GM23338 (cell line): ENCODE measurements around the gene APLN. TPM values are rescaled to one million over a fixed set of nuclear protein-coding genes. Genes with fewer than 3 reads are reported as not detected.
A peak's percentile ranks its signal among the peaks of the same experiment; 100 is the strongest.

Experiments used
- ATAC-seq: fragments of 200-7000 bp; cut with Tn5 transposase; 3 replicates; pipeline ENCODE4 v1.9.1; 2020
- DNase-seq: peaks from one replicate; pipeline ENCODE4 v3.0.0-alpha.2; 2015; ENCODE audit warnings: low spot score
- H2AFZ ChIP-seq: fragments of 200-600 bp; sonication (generic); 2 replicates; pipeline ENCODE4 v1.8.0; 2016; ENCODE audit warnings: antibody characterized with exemption, mild to moderate bottlenecking, moderate library complexity
- H3F3A ChIP-seq: fragments of 200-600 bp; sonication (generic); replicated peaks from 2 replicates; pipeline ENCODE4 v1.8.0; 2017; ENCODE audit warnings: antibody characterized with exemption, mixed run types, low read depth
- H3K27ac ChIP-seq: fragments of 200-600 bp; sonication (generic); 2 replicates; pipeline ENCODE4 v1.6.1; 2016; ENCODE audit warnings: low read depth
- H3K27me3 ChIP-seq: fragments of 200-600 bp; sonication (generic); 2 replicates; pipeline ENCODE4 v1.8.0; 2016; ENCODE audit warnings: mild to moderate bottlenecking, mixed run types, moderate library complexity; ENCODE audit not compliant: insufficient read depth
- H3K36me3 ChIP-seq: fragments of 200-600 bp; sonication (generic); 2 replicates; pipeline ENCODE4 v1.8.0; 2016; ENCODE audit warnings: mild to moderate bottlenecking; ENCODE audit not compliant: insufficient read depth
- H3K4me1 ChIP-seq: fragments of 200-600 bp; sonication (generic); 2 replicates; pipeline ENCODE4 v1.8.0; 2016; ENCODE audit warnings: mild to moderate bottlenecking, moderate library complexity; ENCODE audit not compliant: insufficient read depth
- H3K4me2 ChIP-seq: fragments of 200-600 bp; sonication (generic); 2 replicates; pipeline ENCODE4 v1.7.1; 2017; ENCODE audit warnings: mixed run types
- H3K4me3 ChIP-seq: fragments of 200-600 bp; sonication (generic); 2 replicates; pipeline ENCODE4 v1.6.1; 2016; ENCODE audit warnings: mixed run types
- H3K79me2 ChIP-seq: fragments of 200-600 bp; sonication (generic); replicated peaks from 2 replicates; pipeline ENCODE4 v1.8.0; 2017; ENCODE audit warnings: mild to moderate bottlenecking; ENCODE audit not compliant: insufficient read depth
- H3K9me2 ChIP-seq: fragments of 200-600 bp; sonication (generic); 2 replicates; pipeline ENCODE4 v1.8.0; 2017; ENCODE audit not compliant: insufficient read depth
- H4K20me1 ChIP-seq: fragments of 200-600 bp; sonication (generic); replicated peaks from 2 replicates; pipeline ENCODE4 v1.8.0; 2017; ENCODE audit warnings: mild to moderate bottlenecking; ENCODE audit not compliant: insufficient read depth
- H3K27ac Mint-ChIP-seq: 2 replicates; pipeline ENCODE4 v1.8.0; 2020; ENCODE audit warnings: inconsistent platforms, mild to moderate bottlenecking, moderate library complexity, mixed read lengths
- H3K27me3 Mint-ChIP-seq: 3 replicates; pipeline ENCODE4 v1.8.0; 2022; ENCODE audit warnings: low read depth, mild to moderate bottlenecking, moderate library complexity, mixed read lengths, inconsistent platforms; ENCODE audit not compliant: insufficient read depth, poor library complexity
- H3K36me3 Mint-ChIP-seq: 3 replicates; pipeline ENCODE4 v1.8.0; 2021; ENCODE audit warnings: low read depth, mild to moderate bottlenecking, inconsistent platforms, moderate library complexity, mixed read lengths
- H3K4me1 Mint-ChIP-seq: 3 replicates; pipeline ENCODE4 v1.8.0; 2020; ENCODE audit warnings: mild to moderate bottlenecking, inconsistent platforms, mixed read lengths
- H3K4me3 Mint-ChIP-seq: 3 replicates; pipeline ENCODE4 v1.8.0; 2021; ENCODE audit warnings: moderate library complexity, mild to moderate bottlenecking, inconsistent platforms, mixed read lengths
- H3K9me3 Mint-ChIP-seq: 3 replicates; pipeline ENCODE4 v1.8.0; 2020; ENCODE audit warnings: moderate library complexity, mild to moderate bottlenecking, inconsistent platforms, mixed read lengths
- CREB1 ChIP-seq: fragments of 250-450 bp; sonication (Bioruptor Pico); IDR thresholded peaks from 2 replicates; pipeline ENCODE4 v1.5.0; 2020; ENCODE audit warnings: low read depth, mild to moderate bottlenecking, moderate library complexity
- EZH2 ChIP-seq: fragments of 200-600 bp; sonication (generic); IDR thresholded peaks from one replicate; pipeline ENCODE4 v1.8.0; 2017; ENCODE audit warnings: antibody characterized with exemption, mild to moderate bottlenecking, low read depth; ENCODE audit not compliant: unreplicated experiment
- EZH2phosphoT487 ChIP-seq: fragments of 200-600 bp; sonication (generic); IDR thresholded peaks from one replicate; pipeline ENCODE4 v1.8.1; 2018; ENCODE audit warnings: antibody characterized with exemption; ENCODE audit not compliant: unreplicated experiment
- JUNB ChIP-seq: IDR thresholded peaks from one replicate; pipeline ENCODE4 v1.6.1; 2016; ENCODE audit warnings: antibody characterized with exemption; ENCODE audit not compliant: unreplicated experiment
- NANOG ChIP-seq: IDR thresholded peaks from 2 replicates; pipeline ENCODE4 v1.6.1; 2016; ENCODE audit warnings: antibody characterized with exemption, borderline replicate concordance
- POLR2AphosphoS5 ChIP-seq: IDR thresholded peaks from 2 replicates; pipeline ENCODE4 v1.6.1; 2016; ENCODE audit warnings: antibody characterized with exemption, low read depth
- REST ChIP-seq: IDR thresholded peaks from one replicate; pipeline ENCODE4 v1.6.1; 2018; ENCODE audit warnings: antibody characterized with exemption; ENCODE audit not compliant: unreplicated experiment
- STAT1 ChIP-seq: IDR thresholded peaks from one replicate; pipeline ENCODE4 v1.6.1; 2016; ENCODE audit warnings: antibody characterized with exemption; ENCODE audit not compliant: unreplicated experiment
- ZNF114 ChIP-seq: fragments of 250-450 bp; sonication (Bioruptor Pico); IDR thresholded peaks from 2 replicates; pipeline ENCODE4 v1.5.0; 2020; ENCODE audit warnings: mild to moderate bottlenecking, moderate library complexity
- ZNF331 ChIP-seq: fragments of 250-450 bp; sonication (Bioruptor Pico); IDR thresholded peaks from 2 replicates; pipeline ENCODE4 v1.5.0; 2020; ENCODE audit warnings: low read depth, mild to moderate bottlenecking, moderate library complexity
- polyA plus RNA-seq: library from polyadenylated mRNA; unstranded; fragments of >200 nt; fragmentation: Nextera tagmentation; extraction: Ambion mirVana; gene quantifications from 2 replicates; pipeline ENCODE4 v1.2.1, GENCODE V29; 2016
- total RNA-seq: library from RNA; depleted of rRNA; stranded (reverse); fragments of >200 nt; shearing (Covaris generic); gene quantifications from 2 replicates; pipeline ENCODE4 v1.2.3, GENCODE V29; 2014
- TF ChIP-seq, protein P1 (sequence below), 2 experiments: fragments of 200-600 bp in 1 of 2; sonication (generic) in 1 of 2; conservative IDR thresholded peaks; 2 replicates each; pipeline versions ENCODE4 v1.5.1 to v1.6.1; 2016 to 2017; ENCODE audit warnings: antibody characterized with exemption in 2 of 2, low read depth in 2 of 2, mild to moderate bottlenecking in 2 of 2, moderate library complexity in 1 of 2
- TF ChIP-seq, protein P2 (sequence below): fragments of 250-450 bp; sonication (Bioruptor Pico); IDR thresholded peaks from 2 replicates; pipeline ENCODE4 v1.5.0; 2020; ENCODE audit warnings: mild to moderate bottlenecking, moderate library complexity
- TF ChIP-seq, protein P3 (sequence below): IDR thresholded peaks from 2 replicates; pipeline ENCODE4 v1.6.1; 2016; ENCODE audit warnings: antibody characterized with exemption

The APLN gene
- total and polyA plus RNA-seq, 2 experiments from 2014 or later: 0.49 to 0.60 TPM

DNA sequence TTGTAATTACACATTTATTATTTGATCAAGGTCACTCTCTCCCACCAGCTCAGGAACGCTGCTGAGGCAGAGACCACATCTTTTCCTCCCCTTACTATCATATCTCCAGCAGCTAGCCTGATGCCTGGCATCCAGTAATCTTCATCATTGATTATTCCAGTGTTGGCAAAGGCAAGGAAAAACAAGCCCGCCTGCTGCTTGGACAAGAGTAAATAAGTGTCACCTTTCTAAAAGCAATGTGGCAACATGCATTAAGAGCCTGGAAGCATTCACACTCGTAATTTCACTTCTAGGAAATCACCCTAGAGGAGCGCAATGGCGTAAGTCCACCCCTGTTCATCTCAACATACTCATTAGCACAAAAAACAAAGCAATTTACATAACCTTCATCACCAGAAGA lies 54.8 kb downstream of the APLN start:
- H3K36me3 Mint-ChIP-seq: peaks cover 7% of the 10 kb centered on the region; the same call in 1 of the 3 replicates
- TF ChIP-seq POLR2AphosphoS5 (no peak), NANOG (no peak), ZNF114 (CRISPR knock-in tag) (no peak), EZH2phosphoT487 (no peak), JUNB (no peak), ZNF331 (CRISPR knock-in tag) (no peak), STAT1 (no peak), REST (no peak), EZH2 (no peak), CREB1 (CRISPR knock-in tag) (no peak)
- TF ChIP-seq, protein P1, sequence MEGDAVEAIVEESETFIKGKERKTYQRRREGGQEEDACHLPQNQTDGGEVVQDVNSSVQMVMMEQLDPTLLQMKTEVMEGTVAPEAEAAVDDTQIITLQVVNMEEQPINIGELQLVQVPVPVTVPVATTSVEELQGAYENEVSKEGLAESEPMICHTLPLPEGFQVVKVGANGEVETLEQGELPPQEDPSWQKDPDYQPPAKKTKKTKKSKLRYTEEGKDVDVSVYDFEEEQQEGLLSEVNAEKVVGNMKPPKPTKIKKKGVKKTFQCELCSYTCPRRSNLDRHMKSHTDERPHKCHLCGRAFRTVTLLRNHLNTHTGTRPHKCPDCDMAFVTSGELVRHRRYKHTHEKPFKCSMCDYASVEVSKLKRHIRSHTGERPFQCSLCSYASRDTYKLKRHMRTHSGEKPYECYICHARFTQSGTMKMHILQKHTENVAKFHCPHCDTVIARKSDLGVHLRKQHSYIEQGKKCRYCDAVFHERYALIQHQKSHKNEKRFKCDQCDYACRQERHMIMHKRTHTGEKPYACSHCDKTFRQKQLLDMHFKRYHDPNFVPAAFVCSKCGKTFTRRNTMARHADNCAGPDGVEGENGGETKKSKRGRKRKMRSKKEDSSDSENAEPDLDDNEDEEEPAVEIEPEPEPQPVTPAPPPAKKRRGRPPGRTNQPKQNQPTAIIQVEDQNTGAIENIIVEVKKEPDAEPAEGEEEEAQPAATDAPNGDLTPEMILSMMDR (conservative IDR thresholded peaks at IDR 0.05; ENCODE audit: low read depth in 2 of 2): no peak
- TF ChIP-seq, protein P2, sequence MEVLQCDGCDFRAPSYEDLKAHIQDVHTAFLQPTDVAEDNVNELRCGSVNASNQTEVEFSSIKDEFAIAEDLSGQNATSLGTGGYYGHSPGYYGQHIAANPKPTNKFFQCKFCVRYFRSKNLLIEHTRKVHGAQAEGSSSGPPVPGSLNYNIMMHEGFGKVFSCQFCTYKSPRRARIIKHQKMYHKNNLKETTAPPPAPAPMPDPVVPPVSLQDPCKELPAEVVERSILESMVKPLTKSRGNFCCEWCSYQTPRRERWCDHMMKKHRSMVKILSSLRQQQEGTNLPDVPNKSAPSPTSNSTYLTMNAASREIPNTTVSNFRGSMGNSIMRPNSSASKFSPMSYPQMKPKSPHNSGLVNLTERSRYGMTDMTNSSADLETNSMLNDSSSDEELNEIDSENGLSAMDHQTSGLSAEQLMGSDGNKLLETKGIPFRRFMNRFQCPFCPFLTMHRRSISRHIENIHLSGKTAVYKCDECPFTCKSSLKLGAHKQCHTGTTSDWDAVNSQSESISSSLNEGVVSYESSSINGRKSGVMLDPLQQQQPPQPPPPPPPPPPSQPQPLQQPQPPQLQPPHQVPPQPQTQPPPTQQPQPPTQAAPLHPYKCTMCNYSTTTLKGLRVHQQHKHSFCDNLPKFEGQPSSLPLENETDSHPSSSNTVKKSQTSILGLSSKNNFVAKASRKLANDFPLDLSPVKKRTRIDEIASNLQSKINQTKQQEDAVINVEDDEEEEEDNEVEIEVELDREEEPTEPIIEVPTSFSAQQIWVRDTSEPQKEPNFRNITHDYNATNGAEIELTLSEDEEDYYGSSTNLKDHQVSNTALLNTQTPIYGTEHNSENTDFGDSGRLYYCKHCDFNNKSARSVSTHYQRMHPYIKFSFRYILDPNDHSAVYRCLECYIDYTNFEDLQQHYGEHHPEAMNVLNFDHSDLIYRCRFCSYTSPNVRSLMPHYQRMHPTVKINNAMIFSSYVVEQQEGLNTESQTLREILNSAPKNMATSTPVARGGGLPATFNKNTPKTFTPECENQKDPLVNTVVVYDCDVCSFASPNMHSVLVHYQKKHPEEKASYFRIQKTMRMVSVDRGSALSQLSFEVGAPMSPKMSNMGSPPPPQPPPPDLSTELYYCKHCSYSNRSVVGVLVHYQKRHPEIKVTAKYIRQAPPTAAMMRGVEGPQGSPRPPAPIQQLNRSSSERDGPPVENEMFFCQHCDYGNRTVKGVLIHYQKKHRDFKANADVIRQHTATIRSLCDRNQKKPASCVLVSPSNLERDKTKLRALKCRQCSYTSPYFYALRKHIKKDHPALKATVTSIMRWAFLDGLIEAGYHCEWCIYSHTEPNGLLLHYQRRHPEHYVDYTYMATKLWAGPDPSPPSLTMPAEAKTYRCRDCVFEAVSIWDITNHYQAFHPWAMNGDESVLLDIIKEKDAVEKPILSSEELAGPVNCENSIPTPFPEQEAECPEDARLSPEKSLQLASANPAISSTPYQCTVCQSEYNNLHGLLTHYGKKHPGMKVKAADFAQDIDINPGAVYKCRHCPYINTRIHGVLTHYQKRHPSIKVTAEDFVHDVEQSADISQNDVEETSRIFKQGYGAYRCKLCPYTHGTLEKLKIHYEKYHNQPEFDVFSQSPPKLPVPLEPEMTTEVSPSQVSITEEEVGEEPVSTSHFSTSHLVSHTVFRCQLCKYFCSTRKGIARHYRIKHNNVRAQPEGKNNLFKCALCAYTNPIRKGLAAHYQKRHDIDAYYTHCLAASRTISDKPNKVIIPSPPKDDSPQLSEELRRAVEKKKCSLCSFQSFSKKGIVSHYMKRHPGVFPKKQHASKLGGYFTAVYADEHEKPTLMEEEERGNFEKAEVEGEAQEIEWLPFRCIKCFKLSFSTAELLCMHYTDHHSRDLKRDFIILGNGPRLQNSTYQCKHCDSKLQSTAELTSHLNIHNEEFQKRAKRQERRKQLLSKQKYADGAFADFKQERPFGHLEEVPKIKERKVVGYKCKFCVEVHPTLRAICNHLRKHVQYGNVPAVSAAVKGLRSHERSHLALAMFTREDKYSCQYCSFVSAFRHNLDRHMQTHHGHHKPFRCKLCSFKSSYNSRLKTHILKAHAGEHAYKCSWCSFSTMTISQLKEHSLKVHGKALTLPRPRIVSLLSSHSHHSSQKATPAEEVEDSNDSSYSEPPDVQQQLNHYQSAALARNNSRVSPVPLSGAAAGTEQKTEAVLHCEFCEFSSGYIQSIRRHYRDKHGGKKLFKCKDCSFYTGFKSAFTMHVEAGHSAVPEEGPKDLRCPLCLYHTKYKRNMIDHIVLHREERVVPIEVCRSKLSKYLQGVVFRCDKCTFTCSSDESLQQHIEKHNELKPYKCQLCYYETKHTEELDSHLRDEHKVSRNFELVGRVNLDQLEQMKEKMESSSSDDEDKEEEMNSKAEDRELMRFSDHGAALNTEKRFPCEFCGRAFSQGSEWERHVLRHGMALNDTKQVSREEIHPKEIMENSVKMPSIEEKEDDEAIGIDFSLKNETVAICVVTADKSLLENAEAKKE: no peak
- TF ChIP-seq, protein P3, sequence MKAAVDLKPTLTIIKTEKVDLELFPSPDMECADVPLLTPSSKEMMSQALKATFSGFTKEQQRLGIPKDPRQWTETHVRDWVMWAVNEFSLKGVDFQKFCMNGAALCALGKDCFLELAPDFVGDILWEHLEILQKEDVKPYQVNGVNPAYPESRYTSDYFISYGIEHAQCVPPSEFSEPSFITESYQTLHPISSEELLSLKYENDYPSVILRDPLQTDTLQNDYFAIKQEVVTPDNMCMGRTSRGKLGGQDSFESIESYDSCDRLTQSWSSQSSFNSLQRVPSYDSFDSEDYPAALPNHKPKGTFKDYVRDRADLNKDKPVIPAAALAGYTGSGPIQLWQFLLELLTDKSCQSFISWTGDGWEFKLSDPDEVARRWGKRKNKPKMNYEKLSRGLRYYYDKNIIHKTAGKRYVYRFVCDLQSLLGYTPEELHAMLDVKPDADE: no peak
- H3K27ac Mint-ChIP-seq: peak overlapping the region; percentile 88
- Histone ChIP-seq H3K4me3 (no peak overlapping the region), H3K27ac (no peak overlapping the region), H4K20me1 (no peaks in the 10 kb centered on the region), H3F3A (no peaks in the 10 kb centered on the region), H2AFZ (no peak overlapping the region), H3K79me2 (no peaks in the 10 kb centered on the region), H3K36me3 (no peaks in the 10 kb centered on the region), H3K4me1 (no peaks in the 10 kb centered on the region), H3K27me3 (no peaks in the 10 kb centered on the region), H3K4me2 (no peak overlapping the region), H3K9me2 (no peaks in the 10 kb centered on the region)
- ATAC-seq: no peak
- no peak for DNase-seq
- H3K27me3 Mint-ChIP-seq: peaks cover 1% of the 10 kb centered on the region
- H3K4me3 Mint-ChIP-seq: no peak overlapping the region
- H3K4me1 Mint-ChIP-seq: peaks cover 14% of the 10 kb centered on the region
- no peaks in the 10 kb centered on the region; the same call in 2 of the 3 replicates for H3K9me3 Mint-ChIP-seq
